Measurements from ENCODE around the gene GIGYF2.

The GIGYF2 gene

GRCh38 chr2:232781765-232782164, 84.6 kb downstream of the GIGYF2 start (continued):
- no peak for TF ChIP-seq ZNF362 (tag by site-specific recombination; IDR thresholded peaks at IDR 0.05)
- no peak for TF ChIP-seq GLI2 (tag by site-specific recombination; IDR thresholded peaks at IDR 0.05; ENCODE audit: borderline replicate concordance, low read depth)
- TF ChIP-seq ZNF561 (tag by site-specific recombination; IDR thresholded peaks at IDR 0.05; ENCODE audit: borderline replicate concordance) = no peak
- no peak for TF ChIP-seq ZNF423 (tag by site-specific recombination; IDR thresholded peaks at IDR 0.05)
- no peak for TF ChIP-seq ZNF600 (tag by site-specific recombination; IDR thresholded peaks at IDR 0.05)
- TF ChIP-seq BCL11A (tag by site-specific recombination; IDR thresholded peaks at IDR 0.05; ENCODE audit: low read depth) = 0 out of 2 replicates have a peak, but pooled peaks have one; percentile 47
- no peak for TF ChIP-seq ZNF121 (tag by site-specific recombination; IDR thresholded peaks at IDR 0.05)
- no peak for TF ChIP-seq ZNF488 (tag by site-specific recombination; IDR thresholded peaks at IDR 0.05)
- TF ChIP-seq, protein P1, sequence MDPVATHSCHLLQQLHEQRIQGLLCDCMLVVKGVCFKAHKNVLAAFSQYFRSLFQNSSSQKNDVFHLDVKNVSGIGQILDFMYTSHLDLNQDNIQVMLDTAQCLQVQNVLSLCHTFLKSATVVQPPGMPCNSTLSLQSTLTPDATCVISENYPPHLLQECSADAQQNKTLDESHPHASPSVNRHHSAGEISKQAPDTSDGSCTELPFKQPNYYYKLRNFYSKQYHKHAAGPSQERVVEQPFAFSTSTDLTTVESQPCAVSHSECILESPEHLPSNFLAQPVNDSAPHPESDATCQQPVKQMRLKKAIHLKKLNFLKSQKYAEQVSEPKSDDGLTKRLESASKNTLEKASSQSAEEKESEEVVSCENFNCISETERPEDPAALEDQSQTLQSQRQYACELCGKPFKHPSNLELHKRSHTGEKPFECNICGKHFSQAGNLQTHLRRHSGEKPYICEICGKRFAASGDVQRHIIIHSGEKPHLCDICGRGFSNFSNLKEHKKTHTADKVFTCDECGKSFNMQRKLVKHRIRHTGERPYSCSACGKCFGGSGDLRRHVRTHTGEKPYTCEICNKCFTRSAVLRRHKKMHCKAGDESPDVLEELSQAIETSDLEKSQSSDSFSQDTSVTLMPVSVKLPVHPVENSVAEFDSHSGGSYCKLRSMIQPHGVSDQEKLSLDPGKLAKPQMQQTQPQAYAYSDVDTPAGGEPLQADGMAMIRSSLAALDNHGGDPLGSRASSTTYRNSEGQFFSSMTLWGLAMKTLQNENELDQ (tag by site-specific recombination; IDR thresholded peaks at IDR 0.05; ENCODE audit: low read depth) = no peak
- TF ChIP-seq ZFP41 (tag by site-specific recombination; IDR thresholded peaks at IDR 0.05; ENCODE audit: borderline replicate concordance) = no peak
- no peak for TF ChIP-seq ZSCAN4 (tag by site-specific recombination; IDR thresholded peaks at IDR 0.05)
- TF ChIP-seq, protein P2, sequence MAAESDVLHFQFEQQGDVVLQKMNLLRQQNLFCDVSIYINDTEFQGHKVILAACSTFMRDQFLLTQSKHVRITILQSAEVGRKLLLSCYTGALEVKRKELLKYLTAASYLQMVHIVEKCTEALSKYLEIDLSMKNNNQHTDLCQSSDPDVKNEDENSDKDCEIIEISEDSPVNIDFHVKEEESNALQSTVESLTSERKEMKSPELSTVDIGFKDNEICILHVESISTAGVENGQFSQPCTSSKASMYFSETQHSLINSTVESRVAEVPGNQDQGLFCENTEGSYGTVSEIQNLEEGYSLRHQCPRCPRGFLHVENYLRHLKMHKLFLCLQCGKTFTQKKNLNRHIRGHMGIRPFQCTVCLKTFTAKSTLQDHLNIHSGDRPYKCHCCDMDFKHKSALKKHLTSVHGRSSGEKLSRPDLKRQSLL (tag by site-specific recombination; IDR thresholded peaks at IDR 0.05) = no peak
- 0 out of 2 replicates have a peak, but pooled peaks have one; percentile 21 for TF ChIP-seq SALL2 (tag by site-specific recombination; IDR thresholded peaks at IDR 0.05; ENCODE audit: borderline replicate concordance)
- TF ChIP-seq ZNF571 (tag by site-specific recombination; IDR thresholded peaks at IDR 0.05) = no peak
- TF ChIP-seq, protein P3, sequence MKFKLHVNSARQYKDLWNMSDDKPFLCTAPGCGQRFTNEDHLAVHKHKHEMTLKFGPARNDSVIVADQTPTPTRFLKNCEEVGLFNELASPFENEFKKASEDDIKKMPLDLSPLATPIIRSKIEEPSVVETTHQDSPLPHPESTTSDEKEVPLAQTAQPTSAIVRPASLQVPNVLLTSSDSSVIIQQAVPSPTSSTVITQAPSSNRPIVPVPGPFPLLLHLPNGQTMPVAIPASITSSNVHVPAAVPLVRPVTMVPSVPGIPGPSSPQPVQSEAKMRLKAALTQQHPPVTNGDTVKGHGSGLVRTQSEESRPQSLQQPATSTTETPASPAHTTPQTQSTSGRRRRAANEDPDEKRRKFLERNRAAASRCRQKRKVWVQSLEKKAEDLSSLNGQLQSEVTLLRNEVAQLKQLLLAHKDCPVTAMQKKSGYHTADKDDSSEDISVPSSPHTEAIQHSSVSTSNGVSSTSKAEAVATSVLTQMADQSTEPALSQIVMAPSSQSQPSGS (tag by site-specific recombination; IDR thresholded peaks at IDR 0.05; ENCODE audit: low read depth) = no peak
- no peak for TF ChIP-seq ZNF16 (tag by site-specific recombination; IDR thresholded peaks at IDR 0.05; ENCODE audit: low read depth)
- no peak for TF ChIP-seq ZNF596 (tag by site-specific recombination; IDR thresholded peaks at IDR 0.05)
- no peak for TF ChIP-seq ZNF10 (tag by site-specific recombination; IDR thresholded peaks at IDR 0.05)
- TF ChIP-seq ZNF558 (tag by site-specific recombination; IDR thresholded peaks at IDR 0.05) = no peak
- no peak for TF ChIP-seq ZNF311 (tag by site-specific recombination; IDR thresholded peaks at IDR 0.05; ENCODE audit: borderline replicate concordance)
- TF ChIP-seq, protein P4, sequence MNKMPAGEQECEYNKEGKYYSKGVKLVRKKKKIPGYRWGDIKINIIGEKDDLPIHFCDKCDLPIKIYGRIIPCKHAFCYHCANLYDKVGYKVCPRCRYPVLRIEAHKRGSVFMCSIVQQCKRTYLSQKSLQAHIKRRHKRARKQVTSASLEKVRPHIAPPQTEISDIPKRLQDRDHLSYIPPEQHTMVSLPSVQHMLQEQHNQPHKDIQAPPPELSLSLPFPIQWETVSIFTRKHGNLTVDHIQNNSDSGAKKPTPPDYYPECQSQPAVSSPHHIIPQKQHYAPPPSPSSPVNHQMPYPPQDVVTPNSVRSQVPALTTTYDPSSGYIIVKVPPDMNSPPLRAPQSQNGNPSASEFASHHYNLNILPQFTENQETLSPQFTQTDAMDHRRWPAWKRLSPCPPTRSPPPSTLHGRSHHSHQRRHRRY (tag by site-specific recombination; IDR thresholded peaks at IDR 0.05) = no peak
- 0 out of 2 replicates have a peak, but pooled peaks have one; percentile 33 for TF ChIP-seq GFI1B (tag by site-specific recombination; IDR thresholded peaks at IDR 0.05)
- no peak for TF ChIP-seq ZNF510 (tag by site-specific recombination; IDR thresholded peaks at IDR 0.05; ENCODE audit: insufficient replicate concordance)
- peak; percentile 37; the same call in 1 of the 2 replicates for TF ChIP-seq ZXDB (tag by site-specific recombination; IDR thresholded peaks at IDR 0.05)
- peak; percentile 10; the same call in 1 of the 2 replicates for TF ChIP-seq FEZF1 (tag by site-specific recombination; IDR thresholded peaks at IDR 0.05)

All from HEK293 (cell line).